ENCODE measurements around the gene OFD1. TPM values are rescaled to one million over a fixed set of nuclear protein-coding genes. Genes with fewer than 3 reads are reported as not detected.

Gene OFD1
- total RNA-seq, 2 donors from 2014 or later, result 23.6 to 36.2 TPM

- H3K4me1 ChIP-seq (replicated peaks), result no peaks in the 10 kb centered on the region
- no peaks in the 10 kb centered on the region for H3K27me3 ChIP-seq (replicated peaks; ENCODE audit: insufficient read depth)
- no peak overlapping the region for H3K27ac ChIP-seq
- no peak overlapping the region for H3K4me3 ChIP-seq
- H3K9me3 ChIP-seq, result no peaks in the 10 kb centered on the region
- DNase-seq (ENCODE audit: low spot score), result no peak
- no peaks in the 10 kb centered on the region for H3K36me3 ChIP-seq
- TF ChIP-seq CTCF (IDR thresholded peaks at IDR 0.05) (no peak), POLR2A (IDR thresholded peaks at IDR 0.05) (no peak), POLR2AphosphoS5 (IDR thresholded peaks at IDR 0.05) (no peak)
- intact Hi-C loops (cut with DNase I), result no loop called here
- WGBS, result 94% methylated on average over 3 of the region's 3 CpGs
Observed at GRCh38 chrX:13775837-13776236, 41.3 kb downstream of the OFD1 start.

- Histone ChIP-seq H3K36me3 (no peaks in the 10 kb centered on the region), H3K4me3 (no peak overlapping the region), H3K4me1 (replicated peaks) (no peaks in the 10 kb centered on the region), H3K27ac (no peak overlapping the region), H3K9me3 (no peaks in the 10 kb centered on the region), H3K27me3 (replicated peaks; ENCODE audit: insufficient read depth) (no peaks in the 10 kb centered on the region)
- no peak for TF ChIP-seq CTCF (IDR thresholded peaks at IDR 0.05)
- TF ChIP-seq POLR2AphosphoS5 (IDR thresholded peaks at IDR 0.05), result no peak
- no peak for TF ChIP-seq POLR2A (IDR thresholded peaks at IDR 0.05)
- no peak for DNase-seq (ENCODE audit: low spot score)
- WGBS, result 70% methylated on average over 4 of the region's 4 CpGs
- intact Hi-C loops (cut with DNase I), result no loop called here
Observed at GRCh38 chrX:13776387-13776786, 41.8 kb downstream of the OFD1 start.

GRCh38 chrX:13778916-13779315 lies 44.4 kb downstream of the OFD1 start:
- Histone ChIP-seq H3K27ac (no peak overlapping the region), H3K4me3 (no peak overlapping the region), H3K36me3 (no peaks in the 10 kb centered on the region), H3K4me1 (replicated peaks) (no peaks in the 10 kb centered on the region), H3K27me3 (replicated peaks; ENCODE audit: insufficient read depth) (no peaks in the 10 kb centered on the region), H3K9me3 (no peaks in the 10 kb centered on the region)
- no peak for TF ChIP-seq POLR2AphosphoS5 (IDR thresholded peaks at IDR 0.05)
- no peak for TF ChIP-seq POLR2A (IDR thresholded peaks at IDR 0.05)
- no peak for TF ChIP-seq CTCF (IDR thresholded peaks at IDR 0.05)
- intact Hi-C loops (cut with DNase I), result no loop called here
- no peak for DNase-seq (ENCODE audit: low spot score)
- 53% methylated on average over 2 of the region's 2 CpGs for WGBS

- intact Hi-C loops (cut with DNase I), result no loop called here
- no peaks in the 10 kb centered on the region for H3K9me3 ChIP-seq
- H3K4me1 ChIP-seq (replicated peaks), result no peaks in the 10 kb centered on the region
- no peak overlapping the region for H3K27ac ChIP-seq
- no peak for DNase-seq (ENCODE audit: low spot score)
- H3K36me3 ChIP-seq, result no peaks in the 10 kb centered on the region
- 87% methylated on average over 3 of the region's 7 CpGs for WGBS
- H3K4me3 ChIP-seq, result no peak overlapping the region
- TF ChIP-seq CTCF (IDR thresholded peaks at IDR 0.05), result no peak
- TF ChIP-seq POLR2A (IDR thresholded peaks at IDR 0.05), result no peak
- no peak for TF ChIP-seq POLR2AphosphoS5 (IDR thresholded peaks at IDR 0.05)
- no peaks in the 10 kb centered on the region for H3K27me3 ChIP-seq (replicated peaks; ENCODE audit: insufficient read depth)
Observed at GRCh38 chrX:13780868-13781427, 46.4 kb downstream of the OFD1 start.

- Histone ChIP-seq H3K27ac (no peak overlapping the region), H3K27me3 (replicated peaks; ENCODE audit: insufficient read depth) (no peaks in the 10 kb centered on the region), H3K4me1 (replicated peaks) (no peaks in the 10 kb centered on the region), H3K9me3 (no peaks in the 10 kb centered on the region), H3K36me3 (no peaks in the 10 kb centered on the region), H3K4me3 (no peak overlapping the region)
- DNase-seq (ENCODE audit: low spot score), result no peak
- TF ChIP-seq POLR2A (IDR thresholded peaks at IDR 0.05) (no peak), CTCF (IDR thresholded peaks at IDR 0.05) (no peak), POLR2AphosphoS5 (IDR thresholded peaks at IDR 0.05) (no peak)
- whole genome bisulfite sequencing, result 88% methylated on average over 2 of the region's 8 CpGs
- intact Hi-C loops (cut with DNase I), result no loop called here
Observed at GRCh38 chrX:13786048-13786447, 51.5 kb downstream of the OFD1 start.

All from prostate gland (tissue), 2 donors.